KBM-7 (cell line): ENCODE data around the gene ACOX2.

Source experiments
- DNase-seq: peaks from one replicate; pipeline ENCODE4 v3.0.0-alpha.2; 2015
- in situ Hi-C: fragments of 300-500 bp; cut with MboI; formaldehyde crosslinking; loops from 2 replicates; pipeline ENCODE4 v1.14.3; 2020; ENCODE audit warnings: low sequenced_read_pairs, low pct_unique_long_range_greater_than_20kb, mixed read lengths

The ACOX2 gene

GRCh38 chr3:58485801-58486435 lies 51.1 kb downstream of the ACOX2 start:
- in situ Hi-C loops, result no loop called here
- DNase-seq, result no peak

GRCh38 chr3:58484722-58485069 lies 52.3 kb downstream of the ACOX2 start:
- DNase-seq, result no peak
- in situ Hi-C loops, result no loop called here

GRCh38 chr3:58484045-58484721 lies 52.8 kb downstream of the ACOX2 start:
- DNase-seq, result peak; percentile 53

GRCh38 chr3:58482917-58483636 lies 53.9 kb downstream of the ACOX2 start:
- in situ Hi-C loops, result no loop called here
- DNase-seq, result no peak

More at GRCh38 chr3:58484045-58484721, 52.8 kb downstream of the ACOX2 start:
- in situ Hi-C loops, result no loop called here

GRCh38 chr3:58480309-58480708 lies 56.7 kb downstream of the ACOX2 start:
- DNase-seq, result no peak
- in situ Hi-C loops, result no loop called here

- DNase-seq, result no peak
- in situ Hi-C loops, result no loop called here
Observed at GRCh38 chr3:58478781-58479180, 58.2 kb downstream of the ACOX2 start.

GRCh38 chr3:58474967-58475578 lies 61.9 kb downstream of the ACOX2 start:
- in situ Hi-C loops, result no loop called here
- no peak for DNase-seq

GRCh38 chr3:58474348-58474911 lies 62.6 kb downstream of the ACOX2 start:
- peak; percentile 65 for DNase-seq
- in situ Hi-C loops, result no loop called here

- no peak for DNase-seq
Observed at GRCh38 chr3:58473275-58473674, 63.7 kb downstream of the ACOX2 start.

GRCh38 chr3:58471025-58471887 lies 65.7 kb downstream of the ACOX2 start:
- DNase-seq, result peak; percentile 91
- in situ Hi-C loops, result no loop called here

More at GRCh38 chr3:58473275-58473674, 63.7 kb downstream of the ACOX2 start:
- in situ Hi-C loops, result no loop called here

GRCh38 chr3:58470363-58471024 lies 66.5 kb downstream of the ACOX2 start:
- in situ Hi-C loops, result no loop called here
- no peak for DNase-seq

- in situ Hi-C loops, result no loop called here
- no peak for DNase-seq
Observed at GRCh38 chr3:58469096-58469495, 67.9 kb downstream of the ACOX2 start.

GRCh38 chr3:58466899-58467563 lies 70.0 kb downstream of the ACOX2 start:
- DNase-seq, result no peak
- in situ Hi-C loops, result no loop called here

GRCh38 chr3:58464866-58465265 lies 72.1 kb downstream of the ACOX2 start:
- DNase-seq, result no peak
- in situ Hi-C loops, result no loop called here

GRCh38 chr3:58463942-58464271 lies 73.1 kb downstream of the ACOX2 start:
- in situ Hi-C loops, result no loop called here

GRCh38 chr3:58463181-58463941 lies 73.6 kb downstream of the ACOX2 start:
- DNase-seq, result peak; percentile 67
- in situ Hi-C loops, result no loop called here

More at GRCh38 chr3:58463942-58464271, 73.1 kb downstream of the ACOX2 start:
- DNase-seq, result no peak

GRCh38 chr3:58462829-58463180 lies 74.2 kb downstream of the ACOX2 start:
- in situ Hi-C loops, result no loop called here
- DNase-seq, result no peak
